HG03558 (cell line): ENCODE measurements around the gene STK11.

Experiments
- ATAC-seq: cut with Tn5 transposase; IDR thresholded peaks from one replicate; pipeline ENCODE4 v1.9.1; 2021; ENCODE audit warnings: moderate number of reproducible peaks; ENCODE audit not compliant: unreplicated experiment; ENCODE audit errors: extremely low read depth

Gene STK11, protein sequence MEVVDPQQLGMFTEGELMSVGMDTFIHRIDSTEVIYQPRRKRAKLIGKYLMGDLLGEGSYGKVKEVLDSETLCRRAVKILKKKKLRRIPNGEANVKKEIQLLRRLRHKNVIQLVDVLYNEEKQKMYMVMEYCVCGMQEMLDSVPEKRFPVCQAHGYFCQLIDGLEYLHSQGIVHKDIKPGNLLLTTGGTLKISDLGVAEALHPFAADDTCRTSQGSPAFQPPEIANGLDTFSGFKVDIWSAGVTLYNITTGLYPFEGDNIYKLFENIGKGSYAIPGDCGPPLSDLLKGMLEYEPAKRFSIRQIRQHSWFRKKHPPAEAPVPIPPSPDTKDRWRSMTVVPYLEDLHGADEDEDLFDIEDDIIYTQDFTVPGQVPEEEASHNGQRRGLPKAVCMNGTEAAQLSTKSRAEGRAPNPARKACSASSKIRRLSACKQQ

DNA sequence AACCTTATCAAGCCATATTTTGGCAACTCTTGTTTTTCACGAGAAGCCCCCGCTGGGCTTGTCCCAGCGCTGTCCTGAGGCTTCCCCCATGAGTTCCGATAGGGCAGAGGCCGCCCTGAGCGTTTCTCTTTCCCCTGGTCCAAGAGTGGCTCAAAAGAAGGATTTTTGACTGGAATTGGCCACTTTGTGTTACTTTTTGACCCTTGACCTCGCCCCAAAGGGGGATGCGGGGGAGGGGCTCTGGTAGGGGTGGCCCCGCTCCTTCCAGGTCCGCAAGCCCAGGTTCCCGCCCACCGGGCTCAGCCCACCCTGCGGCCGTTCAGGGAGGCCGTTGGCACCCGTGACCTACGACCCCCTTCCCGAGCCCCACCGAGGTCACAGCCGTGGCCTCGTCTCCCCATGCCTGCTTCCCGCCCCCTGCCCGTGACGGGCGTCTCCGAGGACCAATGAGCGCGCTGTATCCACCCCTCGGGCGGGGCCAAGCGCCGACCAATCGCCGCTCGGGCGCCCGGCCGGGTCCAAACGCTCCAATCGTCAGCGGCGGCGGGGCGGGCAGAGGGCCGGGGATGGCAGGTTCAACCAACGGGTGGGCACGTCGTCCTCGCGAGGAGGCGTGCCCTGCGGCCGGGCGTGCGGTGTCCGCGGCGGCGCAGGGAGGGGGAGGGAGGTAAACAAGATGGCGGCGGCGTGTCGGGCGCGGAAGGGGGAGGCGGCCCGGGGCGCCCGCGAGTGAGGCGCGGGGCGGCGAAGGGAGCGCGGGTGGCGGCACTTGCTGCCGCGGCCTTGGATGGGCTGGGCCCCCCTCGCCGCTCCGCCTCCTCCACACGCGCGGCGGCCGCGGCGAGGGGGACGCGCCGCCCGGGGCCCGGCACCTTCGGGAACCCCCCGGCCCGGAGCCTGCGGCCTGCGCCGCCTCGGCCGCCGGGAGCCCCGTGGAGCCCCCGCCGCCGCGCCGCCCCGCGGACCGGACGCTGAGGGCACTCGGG is at the start of gene STK11:
STK11 (plus strand) TSS at position 665 of the 986 bp plus-strand sequence. CDS start 1,136 bp downstream, outside the sequence.
- peak; percentile 73 for ATAC-seq

DNA sequence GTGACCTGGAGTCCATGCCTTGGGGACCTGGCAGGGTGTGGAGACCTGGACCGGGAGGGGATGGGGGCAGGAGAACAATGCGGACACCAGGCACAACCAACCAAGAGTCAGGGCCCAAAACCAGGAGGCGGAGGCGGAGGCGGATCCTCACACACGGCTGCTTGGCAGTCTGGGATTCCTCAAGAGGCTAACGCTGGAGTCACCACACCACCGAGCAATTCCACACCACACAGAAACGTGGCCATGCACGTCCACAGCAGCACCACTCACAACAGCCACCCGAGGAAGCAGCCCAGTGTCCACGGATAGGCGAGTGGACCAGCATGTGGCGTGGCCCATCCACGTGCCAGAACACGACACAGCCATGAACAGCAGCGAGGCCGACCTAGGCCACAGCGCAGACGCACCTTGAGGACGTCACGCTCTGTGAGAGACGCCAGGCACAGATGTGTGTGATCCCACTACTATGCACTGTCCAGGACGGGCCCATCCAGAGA is 49.2 kb upstream of the STK11 start:
- ATAC-seq = no peak

DNA sequence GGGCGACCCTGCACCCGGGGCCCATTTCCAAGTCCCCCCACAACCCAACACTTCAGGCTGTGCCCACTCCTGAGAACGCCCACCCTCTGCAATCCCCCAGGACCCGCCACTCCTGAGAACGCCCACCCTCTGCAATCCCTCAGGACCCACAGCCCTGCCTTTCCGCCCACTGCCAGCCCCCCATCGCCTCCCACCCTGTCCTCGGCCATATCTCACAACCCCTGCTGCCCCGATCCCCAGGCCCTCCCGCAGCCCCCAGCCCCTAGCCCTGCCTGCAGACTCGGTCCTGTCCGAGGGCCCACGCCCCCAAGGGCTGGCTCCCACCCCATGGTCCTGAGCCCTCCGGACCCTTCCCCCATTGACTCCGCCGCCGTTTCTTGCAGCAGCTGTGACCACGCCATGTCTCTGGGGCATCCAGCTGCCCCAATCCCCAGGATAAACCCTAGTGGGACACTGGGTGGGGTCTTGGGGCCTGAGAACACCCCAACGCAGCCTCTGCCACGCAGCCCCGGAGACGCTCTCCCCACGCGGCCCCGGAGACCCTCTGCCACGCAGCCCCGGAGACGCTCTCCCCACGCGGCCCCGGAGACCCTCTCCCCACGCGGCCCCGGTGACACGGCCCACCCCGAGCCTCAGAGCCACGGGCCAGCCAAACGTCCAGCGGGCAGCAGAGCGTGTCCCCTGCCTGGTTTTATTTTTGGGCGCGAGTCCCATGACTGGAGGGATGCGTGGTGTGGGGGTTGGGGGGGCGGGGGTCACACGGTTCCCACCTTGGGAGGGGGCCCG is 48.6 kb upstream of the STK11 start:
- ATAC-seq = no peak

GRCh38 chr19:1157931-1158884 is 47.4 kb upstream of the STK11 start:
- no peak for ATAC-seq

- no peak for ATAC-seq
Observed at GRCh38 chr19:1158885-1159448, 46.6 kb upstream of the STK11 start.

DNA sequence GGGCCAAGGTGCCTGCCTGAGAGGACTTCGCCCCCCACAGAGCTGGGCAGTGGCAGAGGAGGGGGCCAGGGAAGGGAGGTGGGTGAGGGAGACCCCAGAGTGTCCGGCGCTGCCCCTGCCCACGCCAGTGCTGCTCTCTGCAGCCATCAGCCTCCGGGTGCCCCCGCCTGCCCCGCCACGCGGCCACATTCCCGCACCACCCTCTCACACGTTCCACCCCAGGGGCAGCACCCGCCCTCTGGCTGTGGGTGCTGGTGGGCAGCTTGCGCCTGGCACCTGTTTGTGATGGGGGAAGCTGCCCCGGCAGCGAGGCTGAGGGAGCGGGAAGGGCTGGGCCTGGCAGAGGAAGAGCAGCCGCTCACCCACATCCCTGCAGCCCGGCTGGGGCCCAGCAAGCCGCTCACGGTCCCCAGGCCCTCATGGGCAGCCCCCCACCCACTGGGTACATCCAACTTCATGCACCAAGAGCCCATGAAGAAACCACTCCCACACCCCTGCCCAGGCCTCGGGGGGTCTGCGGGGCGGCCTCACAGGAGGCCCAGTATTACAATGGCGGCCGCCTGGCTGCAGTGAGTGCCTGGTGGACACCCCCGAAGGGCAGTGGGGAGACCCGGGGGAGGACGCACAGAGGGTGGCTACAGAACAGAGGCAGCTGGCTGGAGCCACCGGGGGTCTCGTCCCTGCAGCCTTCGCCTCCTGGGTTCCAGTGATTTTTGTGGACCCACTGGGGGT is 45.5 kb upstream of the STK11 start:
- no peak for ATAC-seq

DNA sequence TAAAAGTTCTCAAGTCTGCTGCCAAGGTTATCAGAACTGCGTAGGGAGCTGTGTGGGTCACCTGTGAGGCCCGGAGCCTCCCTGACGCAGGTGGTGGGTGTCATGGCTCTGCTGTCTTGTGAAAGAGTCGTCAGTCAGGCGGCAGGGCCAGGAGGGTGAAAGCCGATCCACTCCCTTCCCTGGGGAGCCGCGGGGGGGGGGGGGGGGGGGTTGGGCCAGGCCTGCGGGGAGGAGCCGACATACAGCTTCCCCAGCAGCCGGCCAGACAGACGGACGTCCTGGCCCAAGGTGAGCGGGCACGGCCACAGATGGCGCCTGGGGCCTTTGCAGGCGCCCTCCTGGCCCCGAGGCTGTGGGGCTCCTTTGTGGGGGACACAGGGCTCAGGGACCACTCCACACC is 43.9 kb upstream of the STK11 start:
- ATAC-seq = no peak

- ATAC-seq = no peak
Observed at GRCh38 chr19:1162404-1163282, 42.9 kb upstream of the STK11 start.

- ATAC-seq = no peak
Observed at GRCh38 chr19:1163283-1163933, 42.2 kb upstream of the STK11 start.

DNA sequence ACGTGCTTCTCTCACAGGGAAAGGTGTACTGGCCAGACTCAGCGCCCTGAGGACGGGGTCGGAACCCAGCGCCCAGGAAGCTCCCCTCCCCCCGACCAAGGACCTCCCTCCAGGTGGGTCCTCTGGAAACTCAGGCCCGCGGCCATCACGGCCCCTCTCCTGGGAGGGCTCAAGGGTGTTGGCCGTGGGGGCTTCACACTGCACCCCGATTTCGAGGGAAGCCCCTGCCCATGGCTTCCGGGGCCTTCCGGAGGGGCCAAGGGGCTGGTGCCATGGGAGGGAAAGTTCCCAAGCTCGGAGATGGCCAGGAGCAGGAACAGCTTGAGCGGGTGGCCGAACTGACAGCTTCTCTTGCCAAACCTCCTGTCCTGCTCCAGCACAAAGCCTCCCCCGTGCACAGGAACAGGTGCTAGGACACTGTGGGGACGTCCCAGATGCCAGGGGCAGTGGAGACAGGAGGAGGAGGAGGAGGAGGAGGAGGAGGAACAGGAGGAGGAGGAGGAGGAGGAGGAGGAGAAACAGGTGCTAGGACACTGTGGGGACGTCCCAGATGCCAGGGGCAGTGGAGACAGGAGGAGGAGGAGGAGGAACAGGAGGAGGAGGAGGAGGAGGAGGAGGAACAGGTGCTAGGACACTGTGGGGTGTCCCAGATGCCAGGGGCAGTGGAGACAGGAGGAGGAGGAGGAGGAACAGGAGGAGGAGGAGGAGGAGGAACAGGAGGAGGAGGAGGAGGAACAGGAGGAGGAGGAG is 41.5 kb upstream of the STK11 start:
- ATAC-seq = no peak

DNA sequence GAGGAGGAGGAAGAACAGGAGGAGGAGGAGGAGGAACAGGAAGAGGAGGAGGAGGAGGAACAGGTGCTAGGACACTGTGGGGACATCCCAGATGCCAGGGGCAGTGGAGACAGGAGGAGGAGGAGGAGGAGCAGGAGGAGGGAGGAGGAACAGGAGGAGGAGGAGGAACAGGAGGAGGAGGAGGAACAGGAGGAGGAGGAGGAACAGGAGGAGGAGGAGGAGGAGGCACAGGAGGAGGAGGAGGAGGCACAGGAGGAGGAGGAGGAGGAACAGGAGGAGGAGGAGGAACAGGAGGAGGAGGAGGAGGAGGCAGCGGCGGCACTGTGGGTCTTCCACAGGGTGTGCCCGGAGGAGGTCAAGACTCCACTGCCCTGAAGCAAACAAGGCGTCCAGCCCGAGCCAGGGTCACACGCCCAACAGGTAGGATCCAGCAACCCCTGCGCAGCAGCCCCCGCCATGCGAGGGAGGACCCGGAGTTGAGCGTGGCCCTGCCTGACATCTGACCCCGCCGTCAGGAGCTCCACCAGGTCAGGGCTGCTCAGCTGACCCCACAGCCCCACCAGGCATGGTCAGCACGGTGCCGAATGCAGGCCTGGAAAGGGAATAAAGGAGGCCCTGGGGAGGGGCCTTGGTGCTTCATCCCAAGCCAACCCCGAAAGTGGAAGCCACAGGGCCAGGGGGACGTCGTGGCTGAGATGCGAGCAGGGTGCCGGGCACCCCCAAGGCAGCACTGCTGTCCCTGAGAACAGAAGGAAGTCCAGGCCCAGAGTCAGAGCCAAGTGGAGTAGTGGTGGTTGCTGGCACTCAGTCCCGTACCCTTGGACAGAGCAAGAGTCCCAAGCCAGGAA is 40.7 kb upstream of the STK11 start:
- no peak for ATAC-seq

DNA sequence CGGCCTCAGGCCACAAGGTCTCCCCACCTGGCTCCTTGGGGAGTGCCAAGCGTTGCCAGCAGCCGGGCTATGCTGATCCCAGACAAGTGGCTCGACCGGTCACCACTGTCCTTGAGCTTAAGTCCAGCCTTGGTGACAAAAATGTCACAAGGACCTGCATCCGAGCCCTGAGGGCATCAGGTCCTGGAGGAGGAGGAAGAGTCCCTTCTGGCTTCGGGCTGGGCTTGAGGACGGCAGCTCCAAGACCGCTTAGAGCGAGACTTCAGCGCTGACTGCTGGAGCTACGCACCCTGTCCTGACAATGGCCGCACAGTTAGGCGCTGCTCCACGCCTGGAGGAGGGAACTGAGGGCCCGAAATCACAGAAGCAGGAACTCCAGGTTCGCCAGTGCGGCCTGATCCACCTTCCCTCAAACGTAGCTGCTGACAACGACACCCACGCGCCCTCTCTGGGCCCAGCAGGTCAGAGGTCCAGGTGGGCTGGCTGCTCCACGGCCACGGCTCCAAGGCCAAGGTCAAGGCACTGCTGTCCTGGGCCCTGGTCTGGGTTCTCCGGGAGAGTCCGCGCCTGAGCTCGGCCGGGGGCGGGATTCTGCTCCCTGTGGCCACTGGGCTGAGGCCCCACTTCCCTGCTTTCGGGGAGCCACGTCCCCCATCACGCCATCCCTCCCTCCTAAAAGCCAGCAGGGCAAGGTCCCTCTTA is 38.6 kb upstream of the STK11 start:
- ATAC-seq = no peak

DNA sequence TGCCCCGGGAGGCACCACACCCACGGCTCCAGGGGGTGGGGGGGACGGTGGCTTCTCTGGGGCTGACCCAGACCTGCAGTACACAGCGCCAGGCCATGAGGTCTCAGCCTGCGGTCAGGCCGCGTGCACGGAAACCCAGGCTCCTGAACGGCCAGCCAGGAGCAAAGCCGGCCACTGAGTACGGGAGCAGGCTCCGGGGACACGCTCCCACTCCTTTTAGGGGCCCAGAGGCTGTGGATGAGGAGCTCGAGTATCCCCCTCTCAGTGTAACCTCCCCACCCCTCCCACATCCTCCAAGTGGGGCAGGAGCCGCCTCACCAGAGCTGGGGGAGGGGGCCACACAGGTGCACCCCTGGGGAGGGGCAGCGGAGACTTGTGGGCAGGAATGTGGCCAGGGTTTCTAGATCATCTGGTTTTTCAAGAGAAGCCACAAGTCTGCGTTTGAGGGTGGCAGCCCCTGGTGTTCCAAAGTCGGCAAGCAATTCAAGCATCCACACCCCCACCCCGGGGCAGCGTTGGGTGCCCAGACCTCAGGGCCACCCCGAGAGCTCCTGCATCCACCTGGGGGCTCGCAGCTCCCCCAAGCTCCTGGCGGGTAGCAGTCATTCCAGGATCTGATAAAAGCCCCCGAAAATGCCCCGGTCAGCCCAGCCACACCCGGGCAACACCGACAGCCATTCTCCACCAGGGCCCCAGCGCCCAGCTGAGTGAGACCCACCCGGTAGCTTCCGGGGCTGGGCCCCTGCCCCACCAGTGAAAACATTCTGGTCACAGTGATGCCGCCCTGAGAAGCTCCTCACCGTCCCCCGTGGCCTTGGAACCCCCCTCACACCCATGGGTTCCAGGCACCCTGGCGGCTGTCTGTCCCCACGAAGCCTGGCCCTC is 37.6 kb upstream of the STK11 start:
- no peak for ATAC-seq
